ENCODE measurements around the gene NSG2.

GRCh38 chr5:174115226-174115625 is 69.7 kb downstream of the NSG2 start:
- no peak for TF ChIP-seq POLR2A (IDR thresholded peaks at IDR 0.05)
- TF ChIP-seq, protein P1, sequence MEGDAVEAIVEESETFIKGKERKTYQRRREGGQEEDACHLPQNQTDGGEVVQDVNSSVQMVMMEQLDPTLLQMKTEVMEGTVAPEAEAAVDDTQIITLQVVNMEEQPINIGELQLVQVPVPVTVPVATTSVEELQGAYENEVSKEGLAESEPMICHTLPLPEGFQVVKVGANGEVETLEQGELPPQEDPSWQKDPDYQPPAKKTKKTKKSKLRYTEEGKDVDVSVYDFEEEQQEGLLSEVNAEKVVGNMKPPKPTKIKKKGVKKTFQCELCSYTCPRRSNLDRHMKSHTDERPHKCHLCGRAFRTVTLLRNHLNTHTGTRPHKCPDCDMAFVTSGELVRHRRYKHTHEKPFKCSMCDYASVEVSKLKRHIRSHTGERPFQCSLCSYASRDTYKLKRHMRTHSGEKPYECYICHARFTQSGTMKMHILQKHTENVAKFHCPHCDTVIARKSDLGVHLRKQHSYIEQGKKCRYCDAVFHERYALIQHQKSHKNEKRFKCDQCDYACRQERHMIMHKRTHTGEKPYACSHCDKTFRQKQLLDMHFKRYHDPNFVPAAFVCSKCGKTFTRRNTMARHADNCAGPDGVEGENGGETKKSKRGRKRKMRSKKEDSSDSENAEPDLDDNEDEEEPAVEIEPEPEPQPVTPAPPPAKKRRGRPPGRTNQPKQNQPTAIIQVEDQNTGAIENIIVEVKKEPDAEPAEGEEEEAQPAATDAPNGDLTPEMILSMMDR (IDR thresholded peaks at IDR 0.05), result no peak
